H54 (cell line): Measurements from ENCODE around the gene SHISA6.

Source experiments
- DNase-seq: peaks from one replicate; pipeline ENCODE4 v3.0.0; 2011; ENCODE audit warnings: low spot score, mixed read lengths; ENCODE audit not compliant: insufficient read length
- FAIRE-seq: peaks from 3 replicates; lab custom pipeline; 2011; peaks lifted over from hg19 to GRCh38; lab: Jason Lieb, UNC
- POLR2A ChIP-seq: IDR thresholded peaks from 2 replicates; pipeline ENCODE4 v1.6.1; 2011; ENCODE audit warnings: low read depth, mild to moderate bottlenecking, low read length

The SHISA6 gene

GRCh38 chr17:11330006-11330405 lies 89.0 kb downstream of the SHISA6 start:
- no peak for TF ChIP-seq POLR2A
- FAIRE-seq (no peak), DNase-seq (no peak)

- FAIRE-seq (no peak), DNase-seq (no peak)
- no peak for TF ChIP-seq POLR2A
Observed at GRCh38 chr17:11330826-11331225, 89.8 kb downstream of the SHISA6 start.

- no peak for DNase-seq
- TF ChIP-seq POLR2A, result no peak
- no peak for FAIRE-seq
Observed at GRCh38 chr17:11331547-11332513, 90.8 kb downstream of the SHISA6 start.

- FAIRE-seq, result no peak
- no peak for DNase-seq
- TF ChIP-seq POLR2A, result no peak
Observed at GRCh38 chr17:11332706-11333105, 91.7 kb downstream of the SHISA6 start.

- no peak for TF ChIP-seq POLR2A
- DNase-seq (no peak), FAIRE-seq (no peak)
Observed at GRCh38 chr17:11334493-11334892, 93.5 kb downstream of the SHISA6 start.

- DNase-seq, result no peak
- TF ChIP-seq POLR2A, result no peak
- FAIRE-seq, result no peak
Observed at GRCh38 chr17:11336290-11336689, 95.3 kb downstream of the SHISA6 start.

GRCh38 chr17:11340803-11341202 lies 99.8 kb downstream of the SHISA6 start:
- DNase-seq (no peak), FAIRE-seq (no peak)
- no peak for TF ChIP-seq POLR2A

- no peak for TF ChIP-seq POLR2A
- FAIRE-seq (no peak), DNase-seq (no peak)
Observed at GRCh38 chr17:11342138-11342537, 101.1 kb downstream of the SHISA6 start.

GRCh38 chr17:11349106-11349505 lies 108.1 kb downstream of the SHISA6 start:
- TF ChIP-seq POLR2A, result no peak
- FAIRE-seq, result no peak
- DNase-seq, result no peak

- no peak for TF ChIP-seq POLR2A
- FAIRE-seq (no peak), DNase-seq (no peak)
Observed at GRCh38 chr17:11351479-11351878, 110.5 kb downstream of the SHISA6 start.

GRCh38 chr17:11353601-11354000 lies 112.6 kb downstream of the SHISA6 start:
- DNase-seq, result no peak
- FAIRE-seq, result no peak
- no peak for TF ChIP-seq POLR2A

- FAIRE-seq (no peak), DNase-seq (no peak)
- no peak for TF ChIP-seq POLR2A
Observed at GRCh38 chr17:11356371-11356770, 115.4 kb downstream of the SHISA6 start.

GRCh38 chr17:11363565-11364117 lies 122.6 kb downstream of the SHISA6 start:
- DNase-seq (no peak), FAIRE-seq (no peak)
- no peak for TF ChIP-seq POLR2A

GRCh38 chr17:11366272-11366850 lies 125.3 kb downstream of the SHISA6 start:
- TF ChIP-seq POLR2A, result no peak
- no peak for FAIRE-seq
- no peak for DNase-seq
